Left renal cortex interstitium (tissue), 4 donors: Measurements from ENCODE around the gene PLEKHD1. TPM values are rescaled to one million over a fixed set of nuclear protein-coding genes. Genes with fewer than 3 reads are reported as not detected.
"Not testable (repeated sequence)": the region's sequence is repeated elsewhere in the genome, so short reads cannot be mapped to it uniquely, and the experiment has no call there.

ENCODE experiments used
- DNase-seq, 4 donors: peaks; one replicate each; pipeline ENCODE4 v3.0.0-alpha.2; 2013; ENCODE audit warnings: low read depth in 4 of 4, low spot score in 2 of 4, missing footprints in 1 of 4
- polyA plus RNA-seq, 4 donors: library from polyadenylated mRNA; unstranded; fragments of 120-200 nt; gene quantifications; one replicate each; pipeline ENCODE4 v1.2.1, GENCODE V29; 2013; ENCODE audit not compliant: insufficient read length in 4 of 4

PLEKHD1 gene
- polyA plus RNA-seq, 4 donors = 3.7 to 6.6 (median 4.9) TPM

GRCh38 chr14:69480136-69480535, 4.4 kb upstream of the PLEKHD1 start:
- DNase-seq = no peak

DNA sequence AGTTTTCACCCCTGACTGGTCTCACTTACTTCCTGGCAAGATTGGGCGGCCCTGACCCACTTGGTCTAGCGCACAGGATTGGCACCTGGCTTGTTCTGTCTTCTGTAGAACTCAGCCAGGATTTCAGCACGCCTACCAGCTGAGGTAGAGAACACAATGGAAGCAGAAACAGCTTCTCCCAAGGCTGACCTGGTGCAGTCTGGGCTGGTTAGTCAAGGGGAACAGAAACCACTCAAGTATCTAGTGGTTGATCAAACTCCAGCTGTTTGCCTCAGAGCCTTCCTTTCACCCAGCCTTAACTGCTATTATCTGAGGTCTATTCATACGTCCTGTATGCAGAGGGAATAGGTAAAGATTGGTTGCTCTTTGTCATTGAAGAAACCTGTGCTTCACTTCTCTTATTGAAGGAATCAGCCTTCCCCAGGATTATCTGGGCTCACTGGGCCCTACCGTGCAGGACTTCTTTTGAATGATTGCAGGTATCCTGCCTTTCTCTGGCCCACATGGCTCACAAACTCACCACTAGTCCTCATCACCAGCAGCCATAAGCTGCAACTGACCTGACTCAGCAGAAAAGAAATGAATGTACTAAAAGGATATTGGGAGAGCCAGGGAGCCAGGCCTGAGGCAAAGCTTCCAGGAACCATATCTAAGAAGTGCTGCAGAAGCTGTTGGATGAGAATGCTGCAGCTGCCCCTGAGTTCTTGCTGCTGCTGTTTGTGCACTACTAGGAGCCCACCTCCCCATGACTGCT, 2.5 kb upstream of the PLEKHD1 start:
- no peak for DNase-seq

- peak in 3 of 4 donors; percentile 34 to 37 (median 37) for DNase-seq
These were observed 624 bp upstream of the PLEKHD1 start for GRCh38 chr14:69483765-69484443.

DNA sequence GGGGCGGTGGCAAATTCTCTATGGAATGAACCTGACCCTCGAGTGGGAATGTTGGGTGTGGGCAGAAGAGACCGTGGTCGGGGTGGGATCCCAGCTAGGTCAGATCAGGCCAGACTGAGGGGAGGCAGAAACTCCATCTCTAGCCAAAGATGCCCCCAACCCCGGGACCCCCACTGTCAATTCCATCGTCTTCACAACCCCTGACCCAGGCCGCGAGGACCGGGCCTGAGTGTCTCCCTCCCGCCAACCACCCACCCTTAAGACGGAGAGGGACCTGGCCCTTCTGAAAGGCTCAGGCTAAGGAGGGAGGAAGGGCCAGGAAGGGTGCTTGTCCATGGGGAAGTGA, 760 bp downstream of the PLEKHD1 start:
- DNase-seq = no peak

- no peak for DNase-seq
These were observed 1.2 kb downstream of the PLEKHD1 start for GRCh38 chr14:69485701-69486100.

DNA sequence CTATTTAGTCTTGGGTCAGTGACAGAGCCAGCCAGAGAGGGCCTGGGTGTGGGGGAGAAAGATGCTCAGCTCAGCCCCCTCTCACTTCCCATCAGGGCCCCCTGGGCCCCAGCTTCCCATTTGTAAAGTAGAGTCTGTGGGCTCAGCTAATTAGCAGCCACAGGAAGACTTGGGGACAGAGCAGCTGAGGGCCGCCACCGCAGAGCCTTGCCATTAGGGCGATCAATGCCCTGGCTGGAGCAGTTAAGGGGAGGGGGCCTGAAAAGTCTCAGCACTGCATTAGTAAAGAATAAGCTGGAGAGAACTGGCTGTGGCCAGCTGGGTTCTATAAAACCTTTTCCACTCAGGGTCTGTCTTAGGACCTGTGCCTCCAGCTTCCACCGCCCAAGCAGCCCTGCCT, 2.7 kb downstream of the PLEKHD1 start:
- DNase-seq = no peak

- DNase-seq = no peak
These were observed 3.2 kb downstream of the PLEKHD1 start for GRCh38 chr14:69487771-69488170.

DNA sequence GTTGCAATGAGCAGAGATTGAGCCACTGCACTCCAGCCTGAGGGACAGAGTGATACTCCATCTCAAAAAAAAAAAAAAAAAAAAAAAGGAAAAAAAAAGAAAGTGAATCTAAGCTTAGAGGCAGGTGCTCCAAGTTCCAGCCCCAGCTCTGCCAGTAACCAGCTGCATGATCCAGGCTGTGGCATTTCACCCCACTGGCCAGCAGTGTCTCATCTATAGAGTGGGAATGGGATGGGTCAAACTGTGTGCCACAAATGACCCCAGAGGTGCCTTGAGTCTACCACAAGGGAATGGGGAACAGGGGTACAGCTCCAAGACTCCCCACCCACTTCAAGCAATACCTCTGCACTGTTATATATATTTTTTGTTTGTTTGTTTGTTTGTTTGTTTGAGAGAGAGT, 5.0 kb downstream of the PLEKHD1 start:
- no peak for DNase-seq

DNA sequence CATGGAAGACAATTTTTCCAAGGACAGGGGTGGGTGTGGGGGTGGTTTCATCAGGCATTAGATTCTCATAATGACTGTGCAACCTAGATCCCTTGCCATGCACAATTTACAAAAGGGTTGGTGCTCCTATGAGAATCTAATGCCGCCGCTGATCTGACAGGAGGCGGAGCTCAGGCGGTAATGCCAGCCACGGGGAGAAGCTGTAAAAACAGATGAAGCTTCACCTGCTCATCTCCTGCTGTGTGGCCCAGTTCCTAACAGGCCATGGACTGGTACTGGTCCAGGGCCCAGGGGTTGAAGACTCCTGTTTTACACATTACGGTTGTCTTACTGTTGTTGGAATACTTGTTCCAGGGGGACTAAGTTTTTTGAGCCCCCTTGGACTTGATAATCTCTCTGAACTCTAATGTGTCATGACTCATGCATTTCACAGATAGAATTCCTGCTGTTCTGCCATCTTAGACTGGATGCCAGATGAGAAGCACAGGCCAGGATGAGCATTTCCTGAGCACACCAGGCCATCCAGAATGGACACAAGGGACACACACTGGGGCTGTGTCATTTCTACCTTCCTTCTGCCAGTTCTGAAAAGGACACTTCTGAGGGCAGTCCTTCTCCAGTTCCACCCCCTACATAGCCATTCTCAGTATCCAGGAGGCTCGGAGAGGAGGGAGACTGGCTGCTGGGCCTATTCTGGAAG, 5.8 kb downstream of the PLEKHD1 start:
- DNase-seq = no peak

DNA sequence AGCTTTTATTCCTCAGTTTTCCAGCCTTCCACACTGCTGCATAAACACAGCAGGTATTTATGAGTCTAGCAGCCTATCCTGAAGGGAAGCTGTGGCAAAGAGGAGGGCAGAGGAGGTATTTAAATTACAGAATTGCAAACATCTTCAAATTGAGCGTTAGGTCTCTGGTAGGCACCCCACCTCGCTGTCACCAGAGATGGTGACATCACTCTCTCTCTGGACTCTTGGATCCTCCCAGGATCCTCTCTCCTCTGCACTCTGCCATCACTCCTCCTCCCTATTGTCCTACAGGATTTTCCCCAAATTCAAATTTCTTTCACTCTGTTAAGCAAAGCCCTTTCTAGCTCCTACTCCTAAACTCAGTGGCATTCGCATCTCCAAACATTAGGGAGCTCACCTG, 6.7 kb downstream of the PLEKHD1 start:
- no peak for DNase-seq

DNA sequence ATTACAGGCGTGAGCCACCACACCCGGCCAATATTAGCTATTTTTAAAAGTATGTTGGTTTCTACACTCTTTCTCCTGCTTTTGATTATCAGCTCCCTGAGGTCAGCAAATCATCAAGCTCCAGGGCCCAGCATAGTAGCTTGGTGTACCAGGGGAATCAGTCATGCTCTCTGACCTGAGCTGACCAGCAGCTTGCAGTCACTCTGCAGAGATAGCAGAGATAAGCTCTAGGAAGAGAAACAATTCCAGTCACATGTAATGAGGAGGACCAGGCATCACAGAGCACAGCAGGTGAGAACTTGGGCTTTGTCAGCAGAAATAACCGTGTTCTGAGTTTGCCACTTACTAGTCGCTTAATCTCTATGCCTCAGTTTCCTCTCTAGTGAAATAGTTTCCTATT, 8.5 kb downstream of the PLEKHD1 start:
- no peak for DNase-seq

DNA sequence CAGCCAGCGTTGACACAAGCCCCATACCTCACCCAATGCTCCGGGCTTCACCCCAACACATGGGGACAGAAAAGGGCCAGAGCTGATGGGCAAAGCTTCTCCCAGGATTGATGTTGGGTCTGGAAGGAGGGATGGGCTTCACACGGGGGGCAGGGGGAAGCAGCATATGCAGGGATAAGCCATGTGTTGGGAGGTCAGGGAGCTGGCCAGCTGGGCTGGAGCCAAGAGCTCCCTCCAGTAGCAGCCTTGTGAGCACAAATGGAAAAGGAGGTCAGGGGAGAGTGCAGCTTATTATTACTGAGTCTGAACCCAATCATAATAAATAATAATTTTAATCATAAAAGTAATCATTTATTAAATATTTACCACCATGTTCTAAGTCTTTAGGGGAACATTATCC, 9.3 kb downstream of the PLEKHD1 start:
- no peak for DNase-seq

DNA sequence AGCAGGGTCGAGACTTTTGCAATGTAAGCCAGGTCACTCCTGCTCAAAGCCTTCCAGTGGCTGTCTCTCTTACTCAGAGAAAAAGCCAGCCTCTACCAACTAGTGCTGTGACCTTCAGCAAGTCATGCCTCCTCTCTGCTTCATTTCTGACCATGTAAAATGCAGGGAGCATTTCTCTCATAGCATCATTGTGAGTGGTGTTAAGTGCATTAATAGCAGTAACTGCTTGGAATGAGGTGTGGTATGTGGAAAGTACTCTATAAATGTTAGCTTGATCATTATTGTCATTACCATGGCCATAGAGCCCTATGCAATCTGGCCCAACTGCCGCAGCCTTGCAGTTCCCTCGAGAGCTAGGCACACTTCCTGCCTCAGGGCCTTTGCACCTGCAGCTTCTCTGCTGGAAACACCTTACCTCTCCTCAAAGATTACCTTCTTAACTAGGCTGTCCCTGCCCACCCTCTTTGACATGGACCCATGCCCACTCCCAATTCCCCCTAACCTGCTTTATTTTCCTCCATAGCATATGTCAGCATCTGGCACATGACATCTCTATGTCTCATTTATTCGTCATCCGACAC, 10.9 kb downstream of the PLEKHD1 start:
- DNase-seq = no peak

- not testable (repeated sequence) for DNase-seq
These were observed 13.3 kb downstream of the PLEKHD1 start for GRCh38 chr14:69497866-69498265.

DNA sequence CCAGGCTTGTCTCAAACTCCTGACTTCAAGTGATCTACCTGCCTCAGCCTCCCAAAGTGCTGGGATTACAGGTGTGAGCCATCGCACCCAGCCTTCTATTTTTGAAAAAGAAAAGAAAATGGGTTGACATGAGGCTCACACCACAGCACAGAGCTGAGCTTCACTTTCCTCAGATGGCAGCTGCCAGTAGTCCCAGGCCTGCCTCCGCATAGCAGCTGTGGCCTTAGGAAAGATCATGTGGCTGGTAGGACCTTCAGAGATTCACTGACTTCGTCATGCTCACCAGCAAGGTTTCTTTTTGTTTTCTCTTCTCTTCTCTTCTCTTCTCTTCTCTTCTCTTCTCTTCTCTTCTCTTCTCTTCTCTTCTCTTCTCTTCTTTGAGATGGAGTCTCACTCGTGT, 13.8 kb downstream of the PLEKHD1 start:
- not testable (repeated sequence) for DNase-seq

DNA sequence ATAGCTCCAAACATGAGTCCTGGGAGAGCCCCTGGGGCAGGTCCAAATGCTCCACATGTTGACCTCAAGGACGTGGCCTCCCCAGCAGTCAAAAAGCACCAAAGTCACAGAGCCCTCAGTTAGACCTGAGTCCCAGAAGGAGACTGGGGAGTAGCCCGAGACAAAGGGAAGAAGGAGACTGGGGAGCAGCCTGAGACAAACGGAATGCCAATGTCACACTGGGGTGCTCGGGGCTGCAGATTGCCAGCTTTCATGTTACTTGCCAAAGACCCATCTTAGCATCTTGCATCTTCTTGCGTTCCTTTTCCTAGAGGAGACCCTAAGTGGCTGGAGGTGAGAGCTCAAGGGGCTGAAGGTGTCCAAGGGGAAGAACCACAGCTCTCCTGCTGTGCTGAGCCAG, 14.9 kb downstream of the PLEKHD1 start:
- DNase-seq = no peak

GRCh38 chr14:69500096-69500495, 15.6 kb downstream of the PLEKHD1 start:
- DNase-seq = no peak

GRCh38 chr14:69500736-69501135, 16.2 kb downstream of the PLEKHD1 start:
- DNase-seq = no peak

DNA sequence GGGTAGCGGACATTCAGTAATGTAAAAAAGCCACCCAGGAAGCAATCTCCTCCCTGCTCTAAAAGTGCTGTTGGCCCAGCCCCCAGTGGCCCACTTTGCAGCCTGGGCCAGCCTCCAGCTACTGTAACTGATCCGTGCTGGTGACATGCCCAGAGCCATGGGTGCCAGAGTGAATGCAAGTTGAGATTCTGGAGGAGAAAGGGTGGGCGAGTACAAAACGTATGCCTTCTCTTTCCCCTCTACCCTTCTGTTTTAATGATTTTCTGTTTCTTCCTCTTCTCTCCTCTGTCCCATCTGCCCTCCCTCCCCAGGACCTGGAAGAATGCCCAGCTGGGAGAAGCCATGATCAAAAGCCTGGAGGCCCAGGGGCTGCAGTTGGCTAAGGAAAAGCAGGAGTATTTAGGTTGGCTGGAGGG, 16.9 kb downstream of the PLEKHD1 start:
- DNase-seq = no peak

- no peak for DNase-seq
These were observed 20.2 kb downstream of the PLEKHD1 start for GRCh38 chr14:69504775-69505174.
